ENCODE data around the gene CBX6. TPM values are rescaled to one million over a fixed set of nuclear protein-coding genes. Genes with fewer than 3 reads are reported as not detected.
A peak's percentile ranks its signal among the peaks of the same experiment; 100 is the strongest.

The CBX6 gene
- polyA plus RNA-seq, 4 donors = 1.1 to 16.0 (median 9.5) TPM

DNA sequence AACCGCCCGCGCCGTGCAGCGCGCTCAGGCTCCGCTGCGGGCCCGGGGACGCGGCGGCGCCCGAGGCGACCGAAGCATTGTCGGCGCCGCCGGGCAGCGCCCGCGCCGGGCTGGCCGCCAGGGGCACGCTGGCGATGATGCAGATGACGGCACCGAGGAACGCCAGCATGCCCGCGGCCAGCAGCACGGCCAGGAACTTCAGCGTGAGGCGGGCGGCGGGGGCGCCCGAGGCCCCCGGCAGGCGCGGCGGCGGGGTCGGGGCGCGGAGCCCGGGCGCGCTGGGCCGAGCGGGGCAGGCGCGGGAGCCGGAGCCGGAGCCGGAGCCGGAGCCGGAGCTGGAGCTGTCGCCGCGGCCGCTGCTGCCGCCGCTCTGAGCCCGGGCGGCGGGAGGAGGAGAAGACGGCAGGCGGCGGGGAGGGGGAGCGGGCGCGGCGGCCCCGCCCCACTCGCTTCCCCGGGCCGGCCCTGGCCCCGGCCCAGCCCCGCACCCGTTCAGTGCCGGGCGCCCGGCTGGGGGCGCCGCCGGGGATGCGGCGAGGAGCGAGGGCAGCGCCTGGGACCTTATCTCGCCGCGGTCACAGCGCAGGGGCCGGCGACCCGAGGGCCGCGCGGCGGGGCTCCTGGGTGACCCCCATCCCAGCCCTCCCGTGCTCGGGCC lies 28.2 kb downstream of the CBX6 start, which contains the start of gene NPTXR:
Gene NPTXR (minus strand): TSS at position 372 of the 658 bp plus-strand sequence.
- FAIRE-seq = no peak
- peaks cover 0 to 14% (median 13%) of the 10 kb centered on the region in 3 donors for H3K27me3 ChIP-seq (ENCODE audit: control insufficient read depth in 3 of 3, insufficient read depth in 3 of 3, low read length in 3 of 3)
- 1% methylated on average over 14 to 105 of the region's 105 CpGs for WGBS, 3 donors
- H3K27ac ChIP-seq (ENCODE audit: low read depth in 1 of 3, low read length in 2 of 3) = no peak within 1 kb of the TSS
- H3K4me3 ChIP-seq (ENCODE audit: low read depth in 1 of 3, low read length in 3 of 3) = peak within 1 kb of the TSS; percentile 7 to 49 (median 38)
- peaks cover 0 to 15% (median 0%) of the 10 kb centered on the region in 3 donors for H3K4me1 ChIP-seq (ENCODE audit: control insufficient read depth in 3 of 3, insufficient read depth in 2 of 3, low read depth in 1 of 3, low read length in 2 of 3)
- no peaks in the 10 kb centered on the region for H3K9me3 ChIP-seq (ENCODE audit: control insufficient read depth in 2 of 2, insufficient read depth in 1 of 2, low read depth in 1 of 2, low read length in 1 of 2)
- peaks cover 0 to 2% (median 0%) of the 10 kb centered on the region in 3 donors for H3K36me3 ChIP-seq (ENCODE audit: control insufficient read depth in 3 of 3, insufficient read depth in 2 of 3, low read depth in 1 of 3, low read length in 3 of 3)
- DNase-seq = peak; percentile 20 to 72

DNA sequence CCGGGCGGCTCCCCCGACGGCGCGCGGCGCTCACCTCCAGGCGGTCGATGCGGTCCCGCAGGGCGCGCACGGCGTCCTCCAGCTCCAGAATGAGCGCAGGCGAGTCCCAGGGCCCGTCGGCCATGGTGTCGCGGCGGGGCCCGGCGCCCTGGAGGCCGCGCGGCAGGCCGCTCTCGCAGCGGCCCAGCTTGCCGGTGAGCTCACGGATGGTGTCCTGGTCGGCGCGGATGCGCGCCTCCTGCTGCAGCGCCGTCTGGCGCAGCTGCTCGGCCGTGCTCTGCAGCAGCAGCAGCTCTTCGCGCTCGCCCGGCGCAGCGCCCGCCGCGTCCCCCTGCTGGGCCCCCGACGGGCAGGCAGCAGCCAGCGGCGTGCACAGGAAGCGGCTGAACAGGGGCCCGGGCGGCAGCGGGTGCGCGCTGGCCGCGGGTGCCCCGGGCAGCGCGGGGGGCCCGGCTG lies 28.8 kb downstream of the CBX6 start:
- Histone ChIP-seq H3K4me3 (ENCODE audit: low read depth in 1 of 3, low read length in 3 of 3) (peak overlapping the region; percentile 7 to 49 (median 38)), H3K36me3 (ENCODE audit: control insufficient read depth in 3 of 3, insufficient read depth in 2 of 3, low read depth in 1 of 3, low read length in 3 of 3) (peaks cover 0 to 2% (median 0%) of the 10 kb centered on the region in 3 donors), H3K27ac (ENCODE audit: low read depth in 1 of 3, low read length in 2 of 3) (no peak overlapping the region), H3K9me3 (ENCODE audit: control insufficient read depth in 2 of 2, insufficient read depth in 1 of 2, low read depth in 1 of 2, low read length in 1 of 2) (no peaks in the 10 kb centered on the region), H3K27me3 (ENCODE audit: control insufficient read depth in 3 of 3, insufficient read depth in 3 of 3, low read length in 3 of 3) (peaks cover 0 to 13% (median 12%) of the 10 kb centered on the region in 3 donors), H3K4me1 (ENCODE audit: control insufficient read depth in 3 of 3, insufficient read depth in 2 of 3, low read depth in 1 of 3, low read length in 2 of 3) (peaks cover 0 to 15% (median 0%) of the 10 kb centered on the region in 3 donors)
- WGBS, 3 donors = 0 to 3% (median 1%) methylated on average over 43 to 68 of the region's 68 CpGs
- peak; percentile 16 to 91 for DNase-seq
- FAIRE-seq = no peak

DNA sequence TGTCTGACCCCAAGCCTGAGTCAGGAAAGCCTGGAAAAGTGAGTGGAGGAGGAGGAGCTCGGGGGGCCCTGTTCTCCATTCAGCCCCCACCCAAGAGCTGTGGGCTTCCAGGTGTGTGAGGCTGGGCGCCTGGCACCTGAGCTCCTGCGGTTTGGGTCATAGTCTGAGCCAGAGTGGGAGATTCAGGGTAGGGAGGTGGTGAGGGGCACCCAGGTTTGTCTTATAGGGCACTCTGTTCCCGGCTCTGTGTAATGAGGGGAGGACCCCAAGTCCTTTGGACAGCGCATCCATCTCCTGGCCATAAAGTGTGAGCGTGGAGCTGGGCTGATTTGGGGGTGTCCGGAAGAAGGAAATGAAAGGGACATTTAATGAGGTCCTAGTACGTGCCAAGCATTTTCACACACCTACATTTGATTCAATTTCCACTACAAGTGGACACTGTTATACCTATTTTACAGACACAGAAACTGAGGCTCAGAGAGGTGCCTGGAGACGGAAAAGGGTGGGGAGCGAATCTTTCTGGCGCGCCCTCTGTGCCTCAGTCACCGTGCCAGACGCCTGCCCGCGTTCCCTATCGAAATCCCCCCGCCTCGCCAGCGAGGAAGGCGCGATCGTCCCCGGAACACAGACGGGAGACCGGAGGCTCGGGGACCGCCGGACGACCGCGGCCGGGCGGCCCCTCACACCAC lies 29.4 kb downstream of the CBX6 start:
- FAIRE-seq (no peak), DNase-seq (no peak)
- H3K36me3 ChIP-seq (ENCODE audit: control insufficient read depth in 3 of 3, insufficient read depth in 2 of 3, low read depth in 1 of 3, low read length in 3 of 3) = peaks cover 0 to 2% (median 0%) of the 10 kb centered on the region in 3 donors
- no peak overlapping the region for H3K27ac ChIP-seq (ENCODE audit: low read depth in 1 of 3, low read length in 2 of 3)
- H3K9me3 ChIP-seq (ENCODE audit: control insufficient read depth in 2 of 2, insufficient read depth in 1 of 2, low read depth in 1 of 2, low read length in 1 of 2) = no peaks in the 10 kb centered on the region
- H3K4me3 ChIP-seq (ENCODE audit: low read depth in 1 of 3, low read length in 3 of 3) = peak overlapping the region in 2 of 3 donors; percentile 38 to 49
- 17 to 22% (median 18%) methylated on average over 29 to 34 of the region's 34 CpGs for WGBS, 3 donors
- peaks cover 0 to 13% (median 12%) of the 10 kb centered on the region in 3 donors for H3K27me3 ChIP-seq (ENCODE audit: control insufficient read depth in 3 of 3, insufficient read depth in 3 of 3, low read length in 3 of 3)
- peaks cover 0 to 15% (median 0%) of the 10 kb centered on the region in 3 donors for H3K4me1 ChIP-seq (ENCODE audit: control insufficient read depth in 3 of 3, insufficient read depth in 2 of 3, low read depth in 1 of 3, low read length in 2 of 3)

DNA sequence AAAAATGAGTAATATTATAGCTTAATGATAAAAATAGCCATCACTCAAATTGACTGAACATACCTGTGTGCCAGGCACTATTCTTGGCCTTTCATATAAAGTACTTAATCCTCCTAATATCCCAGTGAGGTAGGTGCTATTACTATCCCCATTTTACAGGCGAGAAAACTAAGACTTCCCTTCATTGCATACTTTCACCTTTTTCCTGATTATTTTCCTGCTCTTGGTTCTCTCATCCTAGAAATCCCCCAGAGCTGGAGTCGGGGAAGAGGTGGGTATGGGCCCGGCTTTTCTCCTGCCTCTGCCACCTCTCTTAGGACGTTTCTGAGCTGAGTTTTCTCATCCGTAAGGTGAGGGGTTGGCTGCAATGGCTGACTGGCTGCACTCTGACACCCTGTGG lies 30.4 kb downstream of the CBX6 start:
- Histone ChIP-seq H3K36me3 (ENCODE audit: control insufficient read depth in 3 of 3, insufficient read depth in 2 of 3, low read depth in 1 of 3, low read length in 3 of 3) (peaks cover 0 to 2% (median 0%) of the 10 kb centered on the region in 3 donors), H3K9me3 (ENCODE audit: control insufficient read depth in 2 of 2, insufficient read depth in 1 of 2, low read depth in 1 of 2, low read length in 1 of 2) (no peaks in the 10 kb centered on the region), H3K4me1 (ENCODE audit: control insufficient read depth in 3 of 3, insufficient read depth in 2 of 3, low read depth in 1 of 3, low read length in 2 of 3) (peaks cover 0 to 15% (median 0%) of the 10 kb centered on the region in 3 donors), H3K4me3 (ENCODE audit: low read depth in 1 of 3, low read length in 3 of 3) (no peak overlapping the region), H3K27me3 (ENCODE audit: control insufficient read depth in 3 of 3, insufficient read depth in 3 of 3, low read length in 3 of 3) (peaks cover 0 to 12% (median 10%) of the 10 kb centered on the region in 3 donors), H3K27ac (ENCODE audit: low read depth in 1 of 3, low read length in 2 of 3) (no peak overlapping the region)
- DNase-seq (no peak), FAIRE-seq (no peak)
- WGBS, 3 donors = 58 to 80% (median 69%) methylated on average over 5 of the region's 5 CpGs

DNA sequence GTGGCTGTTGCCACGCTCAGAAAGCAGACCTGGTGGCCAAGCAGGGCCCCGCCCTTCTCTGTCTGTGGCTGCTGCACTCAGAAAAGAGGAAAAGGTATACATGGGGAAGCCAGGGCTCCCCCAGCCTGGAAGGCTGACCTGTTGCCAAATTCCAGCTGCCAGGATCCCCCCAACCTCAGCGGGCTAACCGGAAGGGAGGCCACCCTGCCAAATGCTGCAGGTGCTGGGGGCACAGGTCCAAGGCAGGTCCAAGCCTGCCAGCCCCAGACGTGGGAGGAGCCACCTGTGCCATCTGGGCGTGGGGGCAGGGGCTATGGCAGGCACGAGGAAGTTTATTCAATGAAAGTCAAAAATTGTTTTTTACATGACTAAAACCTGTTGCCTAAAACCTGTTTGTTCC lies 30.8 kb downstream of the CBX6 start:
- no peak for FAIRE-seq
- Histone ChIP-seq H3K9me3 (ENCODE audit: control insufficient read depth in 2 of 2, insufficient read depth in 1 of 2, low read depth in 1 of 2, low read length in 1 of 2) (no peaks in the 10 kb centered on the region), H3K4me3 (ENCODE audit: low read depth in 1 of 3, low read length in 3 of 3) (no peak overlapping the region), H3K27ac (ENCODE audit: low read depth in 1 of 3, low read length in 2 of 3) (no peak overlapping the region), H3K4me1 (ENCODE audit: control insufficient read depth in 3 of 3, insufficient read depth in 2 of 3, low read depth in 1 of 3, low read length in 2 of 3) (peaks cover 0 to 15% (median 0%) of the 10 kb centered on the region in 3 donors), H3K36me3 (ENCODE audit: control insufficient read depth in 3 of 3, insufficient read depth in 2 of 3, low read depth in 1 of 3, low read length in 3 of 3) (peaks cover 0 to 2% (median 0%) of the 10 kb centered on the region in 3 donors), H3K27me3 (ENCODE audit: control insufficient read depth in 3 of 3, insufficient read depth in 3 of 3, low read length in 3 of 3) (peaks cover 0 to 12% (median 9%) of the 10 kb centered on the region in 3 donors)
- no peak for DNase-seq
- WGBS, 3 donors = 5 to 37% (median 24%) methylated on average over 6 to 7 of the region's 7 CpGs

DNA sequence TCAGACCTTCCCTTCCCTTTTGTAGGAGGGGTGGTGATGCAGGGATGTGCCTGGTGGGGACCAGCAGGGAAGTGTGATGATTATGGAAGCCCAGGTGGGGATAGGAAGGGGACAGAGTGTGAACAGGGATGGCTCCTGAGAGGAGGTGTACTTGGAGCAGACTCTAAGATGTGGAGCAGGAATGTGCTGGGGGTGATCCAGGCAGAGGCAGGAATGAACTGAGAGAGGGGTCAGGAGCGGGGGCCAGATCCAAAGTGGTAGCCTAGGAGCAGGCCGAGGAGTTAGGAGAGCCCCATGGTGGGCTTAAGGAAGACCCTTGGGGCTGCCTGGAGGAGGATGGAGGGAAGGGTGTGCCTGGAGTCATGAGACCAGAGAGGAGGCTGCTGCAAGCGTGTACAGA lies 31.9 kb downstream of the CBX6 start:
- H3K27ac ChIP-seq (ENCODE audit: low read depth in 1 of 3, low read length in 2 of 3) = no peak overlapping the region
- H3K36me3 ChIP-seq (ENCODE audit: control insufficient read depth in 3 of 3, insufficient read depth in 2 of 3, low read depth in 1 of 3, low read length in 3 of 3) = peaks cover 0 to 2% (median 0%) of the 10 kb centered on the region in 3 donors
- WGBS, 3 donors = 80 to 95% (median 84%) methylated on average over 3 of the region's 3 CpGs
- FAIRE-seq (no peak), DNase-seq (no peak)
- H3K4me3 ChIP-seq (ENCODE audit: low read depth in 1 of 3, low read length in 3 of 3) = no peak overlapping the region
- peaks cover 0 to 12% (median 9%) of the 10 kb centered on the region in 3 donors for H3K27me3 ChIP-seq (ENCODE audit: control insufficient read depth in 3 of 3, insufficient read depth in 3 of 3, low read length in 3 of 3)
- peaks cover 0 to 15% (median 0%) of the 10 kb centered on the region in 3 donors for H3K4me1 ChIP-seq (ENCODE audit: control insufficient read depth in 3 of 3, insufficient read depth in 2 of 3, low read depth in 1 of 3, low read length in 2 of 3)
- H3K9me3 ChIP-seq (ENCODE audit: control insufficient read depth in 2 of 2, insufficient read depth in 1 of 2, low read depth in 1 of 2, low read length in 1 of 2) = no peaks in the 10 kb centered on the region

DNA sequence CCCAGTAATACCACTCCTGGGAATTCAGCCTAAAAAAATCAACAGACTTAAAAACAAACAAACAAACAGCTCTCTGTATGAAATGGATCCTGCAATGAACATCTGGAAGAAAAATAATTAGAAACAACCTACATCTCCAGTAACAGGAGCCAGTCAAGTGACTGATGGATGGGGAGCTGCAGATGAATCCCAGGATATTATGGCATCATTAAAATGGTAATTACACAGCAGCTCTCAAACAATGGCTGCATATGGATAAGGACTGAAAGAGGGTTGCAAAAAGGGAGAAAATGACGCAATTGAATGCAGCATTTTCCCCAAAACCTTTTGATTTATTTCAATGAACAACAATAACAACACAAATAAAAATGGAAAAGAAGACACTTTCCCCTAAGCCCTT lies 32.3 kb downstream of the CBX6 start:
- 87 to 91% (median 89%) methylated on average over 1 of the region's 1 CpG for WGBS, 3 donors
- Histone ChIP-seq H3K9me3 (ENCODE audit: control insufficient read depth in 2 of 2, insufficient read depth in 1 of 2, low read depth in 1 of 2, low read length in 1 of 2) (no peaks in the 10 kb centered on the region), H3K36me3 (ENCODE audit: control insufficient read depth in 3 of 3, insufficient read depth in 2 of 3, low read depth in 1 of 3, low read length in 3 of 3) (peaks cover 0 to 2% (median 0%) of the 10 kb centered on the region in 3 donors), H3K4me1 (ENCODE audit: control insufficient read depth in 3 of 3, insufficient read depth in 2 of 3, low read depth in 1 of 3, low read length in 2 of 3) (peaks cover 0 to 15% (median 0%) of the 10 kb centered on the region in 3 donors), H3K27me3 (ENCODE audit: control insufficient read depth in 3 of 3, insufficient read depth in 3 of 3, low read length in 3 of 3) (peaks cover 0 to 12% (median 6%) of the 10 kb centered on the region in 3 donors), H3K4me3 (ENCODE audit: low read depth in 1 of 3, low read length in 3 of 3) (no peak overlapping the region), H3K27ac (ENCODE audit: low read depth in 1 of 3, low read length in 2 of 3) (no peak overlapping the region)
- FAIRE-seq = no peak
- no peak for DNase-seq

DNA sequence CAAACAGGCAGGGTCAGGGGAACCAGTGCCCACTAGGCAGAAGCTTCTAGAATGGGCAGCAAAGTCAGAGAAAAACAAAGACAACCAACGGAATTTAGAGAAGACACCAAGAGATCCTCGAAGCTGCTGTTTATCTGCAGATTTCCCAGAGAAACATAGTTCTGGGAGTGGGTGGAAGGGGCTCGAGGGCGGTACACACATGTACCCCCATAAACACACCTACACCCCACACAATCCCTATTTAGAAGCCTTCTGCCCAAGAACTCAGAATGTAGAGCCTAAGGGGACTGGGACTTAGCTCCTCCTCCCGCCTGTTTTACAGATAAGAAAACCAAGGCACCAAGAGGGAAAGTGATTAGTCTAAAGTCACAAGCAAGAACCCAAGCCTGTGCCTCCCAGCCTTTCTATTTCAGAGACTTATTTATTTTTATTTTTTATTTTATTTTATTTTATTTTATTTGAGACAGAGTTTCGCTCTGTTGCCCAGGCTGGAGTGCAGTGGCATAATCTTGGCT lies 34.5 kb downstream of the CBX6 start:
- no peak for FAIRE-seq
- no peaks in the 10 kb centered on the region for H3K9me3 ChIP-seq (ENCODE audit: control insufficient read depth in 2 of 2, insufficient read depth in 1 of 2, low read depth in 1 of 2, low read length in 1 of 2)
- H3K4me3 ChIP-seq (ENCODE audit: low read depth in 1 of 3, low read length in 3 of 3) = no peak overlapping the region
- DNase-seq = no peak
- H3K4me1 ChIP-seq (ENCODE audit: control insufficient read depth in 3 of 3, insufficient read depth in 2 of 3, low read depth in 1 of 3, low read length in 2 of 3) = peaks cover 0 to 7% (median 0%) of the 10 kb centered on the region in 3 donors
- H3K27ac ChIP-seq (ENCODE audit: low read depth in 1 of 3, low read length in 2 of 3) = no peak overlapping the region
- H3K36me3 ChIP-seq (ENCODE audit: control insufficient read depth in 3 of 3, insufficient read depth in 2 of 3, low read depth in 1 of 3, low read length in 3 of 3) = peaks cover 0 to 2% (median 0%) of the 10 kb centered on the region in 3 donors
- 73 to 91% (median 83%) methylated on average over 6 of the region's 6 CpGs for WGBS, 3 donors
- H3K27me3 ChIP-seq (ENCODE audit: control insufficient read depth in 3 of 3, insufficient read depth in 3 of 3, low read length in 3 of 3) = peaks cover 0 to 7% (median 0%) of the 10 kb centered on the region in 3 donors

Data from small intestine (tissue), 7 donors.